Activated CD8-positive, alpha-beta memory T cell treated with anti-CD3 and anti-CD28 coated beads, Interleukin-2, amount 50 U/mL, for 4 hours (primary cell): ENCODE measurements around the gene PRKCA.
"Not testable (repeated sequence)": the region's sequence is repeated elsewhere in the genome, so short reads cannot be mapped to it uniquely, and the experiment has no call there.

Experiments
- DNase-seq: peaks from one replicate; pipeline ENCODE4 v3.0.0-alpha.2; 2020

The PRKCA gene

GRCh38 chr17:66331038-66331816 lies 28.8 kb downstream of the PRKCA start:
- no peak for DNase-seq

GRCh38 chr17:66335797-66336196 lies 33.4 kb downstream of the PRKCA start:
- DNase-seq, result no peak

GRCh38 chr17:66337268-66337667 lies 34.9 kb downstream of the PRKCA start:
- DNase-seq, result no peak

- no peak for DNase-seq
These were observed 35.6 kb downstream of the PRKCA start for GRCh38 chr17:66337866-66338485.

- no peak for DNase-seq
These were observed 36.5 kb downstream of the PRKCA start for GRCh38 chr17:66338937-66339336.

GRCh38 chr17:66339561-66339960 lies 37.1 kb downstream of the PRKCA start:
- DNase-seq, result no peak

GRCh38 chr17:66340720-66341119 lies 38.3 kb downstream of the PRKCA start:
- no peak for DNase-seq

GRCh38 chr17:66341462-66341861 lies 39.0 kb downstream of the PRKCA start:
- no peak for DNase-seq

- DNase-seq, result not testable (repeated sequence)
These were observed 39.9 kb downstream of the PRKCA start for GRCh38 chr17:66342263-66342662.

GRCh38 chr17:66343531-66344078 lies 41.2 kb downstream of the PRKCA start:
- DNase-seq, result no peak

- DNase-seq, result no peak
These were observed 42.1 kb downstream of the PRKCA start for GRCh38 chr17:66344473-66344872.

- no peak for DNase-seq
These were observed 42.9 kb downstream of the PRKCA start for GRCh38 chr17:66345264-66345663.

GRCh38 chr17:66345949-66346638 lies 43.7 kb downstream of the PRKCA start:
- DNase-seq, result not testable (repeated sequence)

- no peak for DNase-seq
These were observed 45.5 kb downstream of the PRKCA start for GRCh38 chr17:66347661-66348514.

GRCh38 chr17:66348584-66349165 lies 46.3 kb downstream of the PRKCA start:
- no peak for DNase-seq

GRCh38 chr17:66349521-66350254 lies 47.3 kb downstream of the PRKCA start:
- no peak for DNase-seq

GRCh38 chr17:66350576-66350975 lies 48.2 kb downstream of the PRKCA start:
- DNase-seq, result not testable (repeated sequence)

- no peak for DNase-seq
These were observed 48.6 kb downstream of the PRKCA start for GRCh38 chr17:66351033-66351432.

GRCh38 chr17:66351701-66352100 lies 49.3 kb downstream of the PRKCA start:
- no peak for DNase-seq

GRCh38 chr17:66353937-66354401 lies 51.6 kb downstream of the PRKCA start:
- DNase-seq, result no peak

GRCh38 chr17:66354472-66354871 lies 52.1 kb downstream of the PRKCA start:
- no peak for DNase-seq
